ENCODE results near the gene EFHC2.

- TF ChIP-seq CTCF (IDR thresholded peaks at IDR 0.05; ENCODE audit: low read depth, low read length, poor library complexity, severe bottlenecking) = no peak
- TF ChIP-seq EZH2phosphoT487 (IDR thresholded peaks at IDR 0.05; ENCODE audit: borderline replicate concordance, low read length) = no peak
Observed at GRCh38 chrX:44314259-44314734, 29.2 kb downstream of the EFHC2 start.
